HEK293 (cell line): Measurements from ENCODE around the gene KLK13.

Experiments
- CTCF ChIA-PET: fragments of 350-600 bp; formaldehyde crosslinking; extraction: SDS; loops from one replicate; lab custom pipeline; 2021; ENCODE audit warnings: antibody characterized with exemption; lab: Yijun Ruan, JAX
- POLR2A ChIA-PET: fragments of 300-600 bp; formaldehyde crosslinking; extraction: SDS; loops from one replicate; lab custom pipeline; 2020; ENCODE audit warnings: antibody characterized with exemption, inconsistent platforms; lab: Yijun Ruan, JAX
- H3K27ac ChIP-seq: fragments of 200-500 bp; sonication (Bioruptor generic); 2 replicates; pipeline ENCODE4 v1.5.1; 2014; ENCODE audit warnings: low read depth, low read length, control low read depth, inconsistent platforms; ENCODE audit errors: extremely low read depth
- H3K36me3 ChIP-seq, 2 experiments: fragments of 200-500 bp in 1 of 2; sonication (Bioruptor generic) in 1 of 2; 1 replicate in 1 of 2; 2 replicates in 1 of 2; pipeline ENCODE4 v1.5.1; 2014 to 2017; ENCODE audit warnings: inconsistent platforms in 2 of 2, low read length in 2 of 2; ENCODE audit not compliant: control insufficient read depth in 2 of 2, insufficient read depth in 1 of 2
- H3K4me1 ChIP-seq: fragments of 200-500 bp; sonication (Bioruptor generic); 2 replicates; pipeline ENCODE4 v1.5.1; 2014; ENCODE audit warnings: mild to moderate bottlenecking, low read length, inconsistent platforms; ENCODE audit not compliant: control insufficient read depth, insufficient read depth
- H3K4me3 ChIP-seq: 2 replicates; pipeline ENCODE4 v1.5.1; 2011; ENCODE audit warnings: low read depth, mild to moderate bottlenecking, control low read depth, low read length, moderate library complexity
- H3K9me3 ChIP-seq: fragments of 200-500 bp; sonication (Bioruptor generic); 2 replicates; pipeline ENCODE4 v1.5.1; 2014; ENCODE audit warnings: low read depth, low read length, inconsistent platforms; ENCODE audit not compliant: control insufficient read depth, insufficient read depth
- GFI1B ChIP-seq: fragments of 450-650 bp; formaldehyde crosslinking; IDR thresholded peaks from 2 replicates; pipeline ENCODE4 v1.5.1; 2016; ENCODE audit warnings: missing biosample characterization, missing genetic modification characterization
- GLI2 ChIP-seq: fragments of 450-650 bp; formaldehyde crosslinking; IDR thresholded peaks from 2 replicates; pipeline ENCODE4; 2017; ENCODE audit warnings: missing biosample characterization, missing genetic modification characterization, low read depth, borderline replicate concordance
- PRDM1 ChIP-seq: fragments of 450-650 bp; formaldehyde crosslinking; IDR thresholded peaks from 2 replicates; pipeline ENCODE4; 2016; ENCODE audit warnings: missing biosample characterization, missing genetic modification characterization
- REPIN1 ChIP-seq: fragments of 450-650 bp; formaldehyde crosslinking; IDR thresholded peaks from 2 replicates; pipeline ENCODE4 v1.5.1; 2017; ENCODE audit warnings: missing biosample characterization, missing genetic modification characterization, low read depth
- ZBTB48 ChIP-seq: fragments of 450-650 bp; formaldehyde crosslinking; IDR thresholded peaks from 2 replicates; pipeline ENCODE4 v1.5.1; 2016; ENCODE audit warnings: missing biosample characterization, missing genetic modification characterization
- ZFHX2 ChIP-seq: fragments of 450-650 bp; formaldehyde crosslinking; conservative IDR thresholded peaks from 2 replicates; pipeline ENCODE4 v1.5.1; 2016; ENCODE audit warnings: missing biosample characterization, missing genetic modification characterization
- ZNF169 ChIP-seq: fragments of 450-650 bp; formaldehyde crosslinking; IDR thresholded peaks from 2 replicates; pipeline ENCODE4 v1.5.1; 2016; ENCODE audit warnings: missing biosample characterization, missing genetic modification characterization
- ZNF354C ChIP-seq: fragments of 450-650 bp; formaldehyde crosslinking; IDR thresholded peaks from 2 replicates; pipeline ENCODE4 v1.5.1; 2016; ENCODE audit warnings: missing biosample characterization, missing genetic modification characterization, low read depth, borderline replicate concordance
- ZNF561 ChIP-seq: fragments of 450-650 bp; IDR thresholded peaks from 2 replicates; pipeline ENCODE4 v1.5.1; 2018; ENCODE audit warnings: missing biosample characterization, missing genetic modification characterization, borderline replicate concordance
- TF ChIP-seq, protein P1 (sequence below): fragments of 450-650 bp; formaldehyde crosslinking; IDR thresholded peaks from 2 replicates; pipeline ENCODE4 v1.5.1; 2016; ENCODE audit warnings: missing biosample characterization, missing genetic modification characterization
- TF ChIP-seq, protein P2 (sequence below): fragments of 450-650 bp; formaldehyde crosslinking; IDR thresholded peaks from 2 replicates; pipeline ENCODE4 v1.5.1; 2016; ENCODE audit warnings: missing biosample characterization, missing genetic modification characterization
- TF ChIP-seq, protein P3 (sequence below): fragments of 450-650 bp; formaldehyde crosslinking; IDR thresholded peaks from 2 replicates; pipeline ENCODE4 v1.5.1; 2016; ENCODE audit warnings: missing biosample characterization, missing genetic modification characterization, low read depth
- TF ChIP-seq, protein P4 (sequence below): fragments of 450-650 bp; formaldehyde crosslinking; IDR thresholded peaks from 2 replicates; pipeline ENCODE4 v1.5.1; 2016; ENCODE audit warnings: missing biosample characterization, missing genetic modification characterization, low read depth
- TF ChIP-seq, protein P5 (sequence below): fragments of 450-650 bp; formaldehyde crosslinking; IDR thresholded peaks from 2 replicates; pipeline ENCODE4 v1.5.1; 2016; ENCODE audit warnings: missing biosample characterization, missing genetic modification characterization
- TF ChIP-seq, protein P6 (sequence below): fragments of 450-650 bp; formaldehyde crosslinking; IDR thresholded peaks from 2 replicates; pipeline ENCODE4 v1.5.1; 2016; ENCODE audit warnings: missing biosample characterization, missing genetic modification characterization

Gene KLK13

DNA sequence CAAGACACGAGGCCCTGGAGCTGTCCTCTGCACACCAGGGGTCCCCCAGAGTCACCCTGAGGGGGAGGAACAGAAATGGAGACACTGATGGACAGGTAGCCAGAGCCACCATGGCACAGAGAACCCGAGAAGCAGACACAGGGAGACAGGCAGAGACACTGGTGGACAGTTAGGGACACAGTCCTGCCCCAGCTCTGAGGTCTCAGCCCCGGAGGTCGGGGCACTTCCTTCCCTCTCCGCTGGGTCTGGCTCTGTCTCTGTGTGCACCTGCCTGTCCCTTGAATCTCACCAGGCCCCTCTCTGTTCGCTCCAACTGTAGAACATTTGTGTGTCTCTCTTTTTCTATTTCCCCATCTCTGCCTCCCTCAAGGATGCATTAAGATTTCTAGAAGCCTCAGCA, 13.2 kb upstream of the KLK13 start:
- TF ChIP-seq, protein P1, sequence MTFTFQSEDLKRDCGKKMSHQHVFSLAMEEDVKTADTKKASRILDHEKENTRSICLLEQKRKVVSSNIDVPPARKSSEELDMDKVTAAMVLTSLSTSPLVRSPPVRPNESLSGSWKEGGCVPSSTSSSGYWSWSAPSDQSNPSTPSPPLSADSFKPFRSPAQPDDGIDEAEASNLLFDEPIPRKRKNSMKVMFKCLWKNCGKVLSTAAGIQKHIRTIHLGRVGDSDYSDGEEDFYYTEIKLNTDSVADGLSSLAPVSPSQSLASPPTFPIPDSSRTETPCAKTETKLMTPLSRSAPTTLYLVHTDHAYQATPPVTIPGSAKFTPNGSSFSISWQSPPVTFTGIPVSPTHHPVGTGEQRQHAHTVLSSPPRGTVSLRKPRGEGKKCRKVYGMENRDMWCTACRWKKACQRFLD (tag by site-specific recombination), result no peak
- TF ChIP-seq, protein P2, sequence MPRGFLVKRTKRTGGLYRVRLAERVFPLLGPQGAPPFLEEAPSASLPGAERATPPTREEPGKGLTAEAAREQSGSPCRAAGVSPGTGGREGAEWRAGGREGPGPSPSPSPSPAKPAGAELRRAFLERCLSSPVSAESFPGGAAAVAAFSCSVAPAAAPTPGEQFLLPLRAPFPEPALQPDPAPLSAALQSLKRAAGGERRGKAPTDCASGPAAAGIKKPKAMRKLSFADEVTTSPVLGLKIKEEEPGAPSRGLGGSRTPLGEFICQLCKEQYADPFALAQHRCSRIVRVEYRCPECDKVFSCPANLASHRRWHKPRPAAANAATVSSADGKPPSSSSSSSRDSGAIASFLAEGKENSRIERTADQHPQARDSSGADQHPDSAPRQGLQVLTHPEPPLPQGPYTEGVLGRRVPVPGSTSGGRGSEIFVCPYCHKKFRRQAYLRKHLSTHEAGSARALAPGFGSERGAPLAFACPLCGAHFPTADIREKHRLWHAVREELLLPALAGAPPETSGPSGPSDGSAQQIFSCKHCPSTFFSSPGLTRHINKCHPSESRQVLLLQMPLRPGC (tag by site-specific recombination), result no peak
- TF ChIP-seq ZBTB48 (tag by site-specific recombination) (no peak), ZFHX2 (tag by site-specific recombination) (no peak), PRDM1 (tag by site-specific recombination) (no peak), REPIN1 (no peak), GLI2 (tag by site-specific recombination) (no peak), ZNF169 (tag by site-specific recombination) (no peak), ZNF561 (tag by site-specific recombination) (no peak), GFI1B (tag by site-specific recombination) (no peak), ZNF354C (no peak)
- TF ChIP-seq, protein P3, sequence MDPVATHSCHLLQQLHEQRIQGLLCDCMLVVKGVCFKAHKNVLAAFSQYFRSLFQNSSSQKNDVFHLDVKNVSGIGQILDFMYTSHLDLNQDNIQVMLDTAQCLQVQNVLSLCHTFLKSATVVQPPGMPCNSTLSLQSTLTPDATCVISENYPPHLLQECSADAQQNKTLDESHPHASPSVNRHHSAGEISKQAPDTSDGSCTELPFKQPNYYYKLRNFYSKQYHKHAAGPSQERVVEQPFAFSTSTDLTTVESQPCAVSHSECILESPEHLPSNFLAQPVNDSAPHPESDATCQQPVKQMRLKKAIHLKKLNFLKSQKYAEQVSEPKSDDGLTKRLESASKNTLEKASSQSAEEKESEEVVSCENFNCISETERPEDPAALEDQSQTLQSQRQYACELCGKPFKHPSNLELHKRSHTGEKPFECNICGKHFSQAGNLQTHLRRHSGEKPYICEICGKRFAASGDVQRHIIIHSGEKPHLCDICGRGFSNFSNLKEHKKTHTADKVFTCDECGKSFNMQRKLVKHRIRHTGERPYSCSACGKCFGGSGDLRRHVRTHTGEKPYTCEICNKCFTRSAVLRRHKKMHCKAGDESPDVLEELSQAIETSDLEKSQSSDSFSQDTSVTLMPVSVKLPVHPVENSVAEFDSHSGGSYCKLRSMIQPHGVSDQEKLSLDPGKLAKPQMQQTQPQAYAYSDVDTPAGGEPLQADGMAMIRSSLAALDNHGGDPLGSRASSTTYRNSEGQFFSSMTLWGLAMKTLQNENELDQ (tag by site-specific recombination), result no peak
- TF ChIP-seq, protein P4, sequence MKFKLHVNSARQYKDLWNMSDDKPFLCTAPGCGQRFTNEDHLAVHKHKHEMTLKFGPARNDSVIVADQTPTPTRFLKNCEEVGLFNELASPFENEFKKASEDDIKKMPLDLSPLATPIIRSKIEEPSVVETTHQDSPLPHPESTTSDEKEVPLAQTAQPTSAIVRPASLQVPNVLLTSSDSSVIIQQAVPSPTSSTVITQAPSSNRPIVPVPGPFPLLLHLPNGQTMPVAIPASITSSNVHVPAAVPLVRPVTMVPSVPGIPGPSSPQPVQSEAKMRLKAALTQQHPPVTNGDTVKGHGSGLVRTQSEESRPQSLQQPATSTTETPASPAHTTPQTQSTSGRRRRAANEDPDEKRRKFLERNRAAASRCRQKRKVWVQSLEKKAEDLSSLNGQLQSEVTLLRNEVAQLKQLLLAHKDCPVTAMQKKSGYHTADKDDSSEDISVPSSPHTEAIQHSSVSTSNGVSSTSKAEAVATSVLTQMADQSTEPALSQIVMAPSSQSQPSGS, result no peak
- TF ChIP-seq, protein P5, sequence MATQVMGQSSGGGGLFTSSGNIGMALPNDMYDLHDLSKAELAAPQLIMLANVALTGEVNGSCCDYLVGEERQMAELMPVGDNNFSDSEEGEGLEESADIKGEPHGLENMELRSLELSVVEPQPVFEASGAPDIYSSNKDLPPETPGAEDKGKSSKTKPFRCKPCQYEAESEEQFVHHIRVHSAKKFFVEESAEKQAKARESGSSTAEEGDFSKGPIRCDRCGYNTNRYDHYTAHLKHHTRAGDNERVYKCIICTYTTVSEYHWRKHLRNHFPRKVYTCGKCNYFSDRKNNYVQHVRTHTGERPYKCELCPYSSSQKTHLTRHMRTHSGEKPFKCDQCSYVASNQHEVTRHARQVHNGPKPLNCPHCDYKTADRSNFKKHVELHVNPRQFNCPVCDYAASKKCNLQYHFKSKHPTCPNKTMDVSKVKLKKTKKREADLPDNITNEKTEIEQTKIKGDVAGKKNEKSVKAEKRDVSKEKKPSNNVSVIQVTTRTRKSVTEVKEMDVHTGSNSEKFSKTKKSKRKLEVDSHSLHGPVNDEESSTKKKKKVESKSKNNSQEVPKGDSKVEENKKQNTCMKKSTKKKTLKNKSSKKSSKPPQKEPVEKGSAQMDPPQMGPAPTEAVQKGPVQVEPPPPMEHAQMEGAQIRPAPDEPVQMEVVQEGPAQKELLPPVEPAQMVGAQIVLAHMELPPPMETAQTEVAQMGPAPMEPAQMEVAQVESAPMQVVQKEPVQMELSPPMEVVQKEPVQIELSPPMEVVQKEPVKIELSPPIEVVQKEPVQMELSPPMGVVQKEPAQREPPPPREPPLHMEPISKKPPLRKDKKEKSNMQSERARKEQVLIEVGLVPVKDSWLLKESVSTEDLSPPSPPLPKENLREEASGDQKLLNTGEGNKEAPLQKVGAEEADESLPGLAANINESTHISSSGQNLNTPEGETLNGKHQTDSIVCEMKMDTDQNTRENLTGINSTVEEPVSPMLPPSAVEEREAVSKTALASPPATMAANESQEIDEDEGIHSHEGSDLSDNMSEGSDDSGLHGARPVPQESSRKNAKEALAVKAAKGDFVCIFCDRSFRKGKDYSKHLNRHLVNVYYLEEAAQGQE (tag by site-specific recombination), result no peak
- TF ChIP-seq, protein P6, sequence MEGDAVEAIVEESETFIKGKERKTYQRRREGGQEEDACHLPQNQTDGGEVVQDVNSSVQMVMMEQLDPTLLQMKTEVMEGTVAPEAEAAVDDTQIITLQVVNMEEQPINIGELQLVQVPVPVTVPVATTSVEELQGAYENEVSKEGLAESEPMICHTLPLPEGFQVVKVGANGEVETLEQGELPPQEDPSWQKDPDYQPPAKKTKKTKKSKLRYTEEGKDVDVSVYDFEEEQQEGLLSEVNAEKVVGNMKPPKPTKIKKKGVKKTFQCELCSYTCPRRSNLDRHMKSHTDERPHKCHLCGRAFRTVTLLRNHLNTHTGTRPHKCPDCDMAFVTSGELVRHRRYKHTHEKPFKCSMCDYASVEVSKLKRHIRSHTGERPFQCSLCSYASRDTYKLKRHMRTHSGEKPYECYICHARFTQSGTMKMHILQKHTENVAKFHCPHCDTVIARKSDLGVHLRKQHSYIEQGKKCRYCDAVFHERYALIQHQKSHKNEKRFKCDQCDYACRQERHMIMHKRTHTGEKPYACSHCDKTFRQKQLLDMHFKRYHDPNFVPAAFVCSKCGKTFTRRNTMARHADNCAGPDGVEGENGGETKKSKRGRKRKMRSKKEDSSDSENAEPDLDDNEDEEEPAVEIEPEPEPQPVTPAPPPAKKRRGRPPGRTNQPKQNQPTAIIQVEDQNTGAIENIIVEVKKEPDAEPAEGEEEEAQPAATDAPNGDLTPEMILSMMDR, result no peak
- ChIA-PET CTCF (interaction anchor here (0.5 kb wide), 1 partner anchor 16 kb away, joined by 3 read pairs; no protein-coding TSS in a partner anchor), POLR2A (no interaction called here)
- no peak overlapping the region for H3K27ac ChIP-seq
- no peaks in the 10 kb centered on the region for H3K4me1 ChIP-seq
- no peaks in the 10 kb centered on the region for H3K36me3 ChIP-seq
- H3K4me3 ChIP-seq, result no peak overlapping the region
- H3K9me3 ChIP-seq, result no peaks in the 10 kb centered on the region; the same call in 1 of the 2 replicates
